ENCODE data around the gene XAF1. TPM values are rescaled to one million over a fixed set of nuclear protein-coding genes. Genes with fewer than 3 reads are reported as not detected.

The XAF1 gene
- total RNA-seq, 6 donors from 2014 or later, result 24.3 to 245 (median 75.2) TPM

DNA sequence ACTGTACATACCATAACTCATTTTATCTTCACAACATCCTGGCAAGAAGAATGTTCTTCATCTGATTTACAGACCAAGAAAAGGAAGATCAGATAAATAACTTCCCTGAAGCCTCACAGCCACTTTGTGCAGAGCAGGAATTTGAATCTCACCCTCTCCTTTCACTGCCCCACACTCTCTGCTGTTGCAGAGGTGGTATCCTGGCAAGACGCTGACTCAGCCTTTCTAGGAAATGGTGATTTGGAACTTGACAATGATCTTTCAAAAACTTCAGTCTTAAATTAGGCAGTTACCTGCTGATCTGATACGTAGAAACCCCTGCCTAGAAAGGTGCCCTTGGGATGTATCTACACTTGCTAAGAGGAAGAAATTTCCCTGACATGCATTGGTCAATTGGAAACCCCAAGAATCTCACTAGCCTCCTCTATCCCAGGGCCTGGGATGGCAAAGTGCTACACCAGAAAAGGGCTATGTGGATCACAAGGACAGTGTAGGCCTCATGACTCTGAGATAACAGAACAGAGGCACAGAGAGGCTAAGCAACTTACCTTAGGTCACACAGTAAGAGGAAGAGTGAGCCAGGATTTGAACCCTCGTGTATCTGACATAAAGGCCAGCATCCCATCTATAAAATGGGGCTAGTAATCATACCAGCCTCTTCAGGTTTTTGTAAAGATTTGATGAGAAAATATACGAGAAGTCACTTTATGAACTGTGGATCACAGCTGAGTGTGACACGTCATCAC is 38.1 kb downstream of the XAF1 start:
- H3K4me3 ChIP-seq, result no peak overlapping the region
- no peaks in the 10 kb centered on the region for H3K36me3 ChIP-seq
- no peaks in the 10 kb centered on the region for H3K27me3 ChIP-seq
- no peak for DNase-seq
- 73 to 84% methylated on average over 5 of the region's 5 CpGs for WGBS, 2 donors
- TF ChIP-seq POLR2AphosphoS5 (IDR thresholded peaks at IDR 0.05) (no peak), EP300 (IDR thresholded peaks at IDR 0.05) (no peak), POLR2A (IDR thresholded peaks at IDR 0.05) (no peak)
- TF ChIP-seq, protein P1, sequence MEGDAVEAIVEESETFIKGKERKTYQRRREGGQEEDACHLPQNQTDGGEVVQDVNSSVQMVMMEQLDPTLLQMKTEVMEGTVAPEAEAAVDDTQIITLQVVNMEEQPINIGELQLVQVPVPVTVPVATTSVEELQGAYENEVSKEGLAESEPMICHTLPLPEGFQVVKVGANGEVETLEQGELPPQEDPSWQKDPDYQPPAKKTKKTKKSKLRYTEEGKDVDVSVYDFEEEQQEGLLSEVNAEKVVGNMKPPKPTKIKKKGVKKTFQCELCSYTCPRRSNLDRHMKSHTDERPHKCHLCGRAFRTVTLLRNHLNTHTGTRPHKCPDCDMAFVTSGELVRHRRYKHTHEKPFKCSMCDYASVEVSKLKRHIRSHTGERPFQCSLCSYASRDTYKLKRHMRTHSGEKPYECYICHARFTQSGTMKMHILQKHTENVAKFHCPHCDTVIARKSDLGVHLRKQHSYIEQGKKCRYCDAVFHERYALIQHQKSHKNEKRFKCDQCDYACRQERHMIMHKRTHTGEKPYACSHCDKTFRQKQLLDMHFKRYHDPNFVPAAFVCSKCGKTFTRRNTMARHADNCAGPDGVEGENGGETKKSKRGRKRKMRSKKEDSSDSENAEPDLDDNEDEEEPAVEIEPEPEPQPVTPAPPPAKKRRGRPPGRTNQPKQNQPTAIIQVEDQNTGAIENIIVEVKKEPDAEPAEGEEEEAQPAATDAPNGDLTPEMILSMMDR (IDR thresholded peaks at IDR 0.05), result no peak
- H3K9me3 ChIP-seq, result no peaks in the 10 kb centered on the region
- H3K4me1 ChIP-seq, result no peaks in the 10 kb centered on the region
- no peak for ATAC-seq (ENCODE audit: low FRiP score in 2 of 2)
- H3K27ac ChIP-seq, result no peak overlapping the region

GRCh38 chr17:6796017-6796886 is 40.4 kb downstream of the XAF1 start:
- Histone ChIP-seq H3K27me3 (no peaks in the 10 kb centered on the region), H3K36me3 (no peaks in the 10 kb centered on the region), H3K27ac (no peak overlapping the region), H3K9me3 (no peaks in the 10 kb centered on the region), H3K4me3 (no peak overlapping the region), H3K4me1 (no peaks in the 10 kb centered on the region)
- ATAC-seq (ENCODE audit: low FRiP score in 2 of 2), result no peak
- 42 to 47% methylated on average over 10 of the region's 10 CpGs for WGBS, 2 donors
- no peak for DNase-seq
- no peak for TF ChIP-seq POLR2AphosphoS5 (IDR thresholded peaks at IDR 0.05)
- TF ChIP-seq, protein P1 (IDR thresholded peaks at IDR 0.05), result no peak
- no peak for TF ChIP-seq EP300 (IDR thresholded peaks at IDR 0.05)
- TF ChIP-seq POLR2A (IDR thresholded peaks at IDR 0.05), result no peak

DNA sequence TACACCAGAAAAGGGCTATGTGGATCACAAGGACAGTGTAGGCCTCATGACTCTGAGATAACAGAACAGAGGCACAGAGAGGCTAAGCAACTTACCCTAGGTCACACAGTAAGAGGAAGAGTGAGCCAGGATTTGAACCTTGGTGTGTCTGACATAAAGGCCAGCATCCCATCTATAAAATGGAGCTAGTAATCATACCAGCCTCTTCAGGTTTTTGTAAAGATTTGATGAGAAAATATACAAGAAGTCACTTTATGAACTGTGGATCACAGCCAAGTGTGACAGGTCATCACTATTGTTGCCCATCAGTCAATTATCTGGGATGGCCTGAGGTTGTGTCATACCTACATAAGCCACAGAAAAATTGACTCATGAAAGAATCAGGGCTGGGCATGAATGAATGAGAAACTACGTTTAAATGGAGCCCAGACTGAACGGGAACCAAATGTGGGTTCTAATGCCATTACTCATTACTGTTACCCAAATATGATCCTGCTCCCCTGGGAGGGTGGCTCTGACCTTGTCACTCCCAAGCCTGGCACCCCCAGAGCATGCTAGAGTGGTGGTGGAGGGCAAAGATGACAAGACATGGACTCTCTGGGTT is 41.1 kb downstream of the XAF1 start:
- no peaks in the 10 kb centered on the region for H3K4me1 ChIP-seq
- H3K36me3 ChIP-seq, result no peaks in the 10 kb centered on the region
- no peak overlapping the region for H3K4me3 ChIP-seq
- no peak for ATAC-seq (ENCODE audit: low FRiP score in 2 of 2)
- 66 to 79% methylated on average over 2 of the region's 2 CpGs for WGBS, 2 donors
- H3K9me3 ChIP-seq, result no peaks in the 10 kb centered on the region
- no peak overlapping the region for H3K27ac ChIP-seq
- TF ChIP-seq, protein P1 (IDR thresholded peaks at IDR 0.05), result no peak
- no peak for TF ChIP-seq EP300 (IDR thresholded peaks at IDR 0.05)
- TF ChIP-seq POLR2A (IDR thresholded peaks at IDR 0.05), result no peak
- TF ChIP-seq POLR2AphosphoS5 (IDR thresholded peaks at IDR 0.05), result no peak
- H3K27me3 ChIP-seq, result no peaks in the 10 kb centered on the region
- no peak for DNase-seq

- H3K36me3 ChIP-seq, result no peaks in the 10 kb centered on the region
- H3K9me3 ChIP-seq, result no peaks in the 10 kb centered on the region
- H3K4me1 ChIP-seq, result no peaks in the 10 kb centered on the region
- TF ChIP-seq POLR2A (IDR thresholded peaks at IDR 0.05) (no peak), POLR2AphosphoS5 (IDR thresholded peaks at IDR 0.05) (no peak), EP300 (IDR thresholded peaks at IDR 0.05) (no peak)
- TF ChIP-seq, protein P1 (IDR thresholded peaks at IDR 0.05), result no peak
- no peaks in the 10 kb centered on the region for H3K27me3 ChIP-seq
- no peak overlapping the region for H3K4me3 ChIP-seq
- no peak overlapping the region for H3K27ac ChIP-seq
- DNase-seq (no peak), ATAC-seq (ENCODE audit: low FRiP score in 2 of 2) (peak in 1 of 2 donors; percentile 46)
- 71 to 73% methylated on average over 8 of the region's 8 CpGs for WGBS, 2 donors
Measured at GRCh38 chr17:6797718-6798351, 42.0 kb downstream of the XAF1 start.
